GM18508 (cell line): Measurements from ENCODE around the gene RAD51B.

Experiments
- ATAC-seq: cut with Tn5 transposase; IDR thresholded peaks from one replicate; pipeline ENCODE4 v1.9.1; 2021; ENCODE audit warnings: moderate number of reproducible peaks; ENCODE audit not compliant: insufficient read depth, unreplicated experiment

RAD51B gene

DNA sequence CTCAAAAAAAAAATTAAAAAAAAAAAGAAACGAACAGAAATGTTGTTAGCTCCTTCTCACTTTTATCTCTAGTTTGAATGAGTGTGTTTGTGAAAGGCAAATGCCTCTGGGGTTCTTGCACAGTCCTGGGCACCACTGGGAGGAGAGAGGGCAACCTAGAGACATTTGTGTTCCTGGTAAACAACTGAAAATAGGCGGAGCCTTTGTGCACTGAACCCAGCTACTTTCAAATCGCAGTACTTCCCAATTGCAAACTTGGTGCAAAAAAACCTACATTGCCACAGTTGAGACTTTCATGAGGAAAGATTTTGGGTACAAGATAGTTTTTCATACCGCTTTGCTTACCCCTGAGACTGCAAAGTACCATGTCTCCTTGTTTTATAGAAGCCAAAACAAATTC lies 543.3 kb downstream of the RAD51B start:
- no peak for ATAC-seq

DNA sequence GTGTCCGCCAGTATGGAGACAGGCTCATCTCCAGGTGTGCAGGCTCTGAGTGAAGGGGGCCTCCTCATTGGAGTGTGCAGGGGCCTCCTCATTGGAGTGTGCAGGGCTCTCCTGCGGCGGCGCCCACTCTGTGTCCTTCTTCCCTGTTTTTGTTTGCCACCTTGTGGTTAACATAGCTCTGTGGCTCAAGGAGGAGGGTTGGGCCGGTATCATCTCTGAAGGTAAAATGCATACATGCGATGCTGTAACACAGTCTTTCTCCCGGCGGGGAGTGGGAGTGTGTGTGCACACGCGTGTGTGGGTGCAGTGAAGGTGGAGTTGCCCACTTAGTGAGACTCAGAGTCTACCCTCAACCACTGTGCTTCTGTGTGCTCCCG lies 543.9 kb downstream of the RAD51B start:
- no peak for ATAC-seq

GRCh38 chr14:68363843-68364767 lies 544.5 kb downstream of the RAD51B start:
- ATAC-seq: no peak

DNA sequence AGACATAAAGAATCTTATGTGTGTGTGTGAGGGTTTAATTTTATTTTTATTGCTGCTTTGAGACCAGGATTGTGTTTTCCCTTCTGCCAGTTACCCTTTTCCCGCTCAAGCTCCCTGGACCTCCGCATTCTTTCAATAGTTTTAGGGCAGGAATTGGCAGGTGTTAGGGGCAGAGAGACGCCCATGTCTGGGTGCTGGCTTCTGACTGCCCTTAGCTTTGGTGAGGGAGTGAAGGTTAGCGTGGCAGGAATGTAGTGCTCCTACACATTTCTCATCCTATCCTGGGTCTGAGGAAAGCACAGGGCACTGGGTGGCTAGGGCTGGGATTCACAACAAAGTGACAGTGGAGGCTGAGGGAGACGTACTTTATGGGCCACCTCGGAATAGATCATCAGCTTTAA lies 545.2 kb downstream of the RAD51B start:
- no peak for ATAC-seq

GRCh38 chr14:68365228-68365627 lies 545.6 kb downstream of the RAD51B start:
- ATAC-seq: no peak

- ATAC-seq: no peak
Observed at GRCh38 chr14:68366656-68367055, 547.1 kb downstream of the RAD51B start.

GRCh38 chr14:68367536-68367935 lies 548.0 kb downstream of the RAD51B start:
- ATAC-seq: no peak

- ATAC-seq: no peak
Observed at GRCh38 chr14:68368850-68369249, 549.3 kb downstream of the RAD51B start.

DNA sequence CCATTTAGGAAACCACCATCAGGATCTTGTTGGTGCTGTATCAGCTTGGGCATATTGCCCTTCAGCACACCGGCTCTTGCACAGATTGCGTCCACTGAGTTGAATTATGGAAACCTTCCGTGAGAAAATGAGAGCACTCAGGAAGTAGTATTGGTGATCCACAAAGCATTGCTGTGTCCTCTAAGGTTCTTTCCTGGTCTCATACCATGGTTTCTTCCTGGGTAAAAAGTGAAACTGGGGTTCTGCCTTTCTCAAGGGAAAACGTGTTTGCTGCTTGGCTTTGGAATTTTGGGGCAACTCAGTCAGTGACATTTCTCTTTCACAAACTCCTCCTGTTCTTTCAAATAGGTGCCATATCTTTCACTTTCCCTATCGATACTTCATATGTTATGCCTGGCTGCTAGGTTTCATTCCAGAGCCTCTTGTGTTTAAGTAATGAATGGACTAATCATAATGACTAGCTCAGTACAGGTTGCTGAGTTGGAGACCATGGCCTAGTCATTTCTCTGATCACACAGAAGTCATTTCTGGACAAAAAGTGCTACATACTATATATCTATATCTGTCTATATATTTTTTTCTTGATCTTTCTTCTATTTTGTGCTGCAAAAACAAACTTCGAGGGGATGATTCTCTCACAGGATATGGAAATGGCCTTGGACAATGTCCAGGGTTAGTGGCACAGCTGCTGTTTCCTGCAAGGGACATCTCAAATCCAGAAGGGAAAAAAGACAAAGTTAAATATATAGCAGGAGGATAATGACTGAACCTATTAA lies 549.9 kb downstream of the RAD51B start:
- ATAC-seq: no peak

- ATAC-seq: no peak
Observed at GRCh38 chr14:68370057-68370360, 550.4 kb downstream of the RAD51B start.

DNA sequence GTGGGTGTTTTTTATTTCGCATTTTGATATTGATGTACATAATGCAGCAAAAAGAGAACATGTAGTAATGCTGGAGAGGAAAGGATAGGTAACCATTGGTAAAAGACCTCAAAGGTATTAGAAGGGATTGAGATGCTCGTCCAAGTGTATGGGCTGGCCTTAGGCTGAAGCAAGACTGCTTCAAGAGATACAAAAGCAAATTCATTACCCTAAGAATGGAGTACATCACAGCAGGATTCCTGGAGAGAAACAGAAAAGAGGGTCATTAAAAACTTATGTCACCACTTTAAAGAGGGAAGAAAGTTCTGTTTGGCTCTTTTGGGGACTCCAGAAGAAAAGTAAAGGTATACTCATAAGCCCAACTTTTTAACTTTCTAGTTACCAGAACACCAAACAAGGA lies 552.8 kb downstream of the RAD51B start:
- ATAC-seq: no peak

DNA sequence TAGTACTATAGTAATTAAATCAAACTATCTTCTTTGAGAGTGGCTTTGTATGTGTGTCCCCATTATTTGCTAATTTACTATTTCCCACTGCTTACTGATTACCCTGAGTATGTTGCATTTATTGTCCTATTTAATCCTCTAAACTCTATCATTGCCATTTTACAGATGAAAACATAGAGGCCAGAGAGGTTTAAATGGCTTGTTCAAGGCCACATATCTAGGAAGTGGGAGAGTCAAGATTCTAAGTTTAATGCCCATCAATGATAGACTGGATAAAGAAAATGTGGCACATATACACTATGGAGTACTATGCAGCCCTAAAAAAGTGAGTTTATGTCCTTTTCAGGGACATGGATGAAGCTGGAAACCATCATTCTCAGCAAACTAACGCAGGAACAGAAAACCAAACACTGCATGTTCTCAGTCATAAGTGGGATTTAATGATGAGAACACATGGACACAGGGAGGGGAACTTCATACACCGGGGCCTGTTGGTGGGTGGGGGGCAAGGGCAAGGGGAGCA lies 553.6 kb downstream of the RAD51B start:
- ATAC-seq: no peak

GRCh38 chr14:68373847-68374444 lies 554.4 kb downstream of the RAD51B start:
- ATAC-seq: no peak

- ATAC-seq: no peak
Observed at GRCh38 chr14:68374682-68375081, 555.1 kb downstream of the RAD51B start.

- no peak for ATAC-seq
Observed at GRCh38 chr14:68375376-68375775, 555.8 kb downstream of the RAD51B start.

DNA sequence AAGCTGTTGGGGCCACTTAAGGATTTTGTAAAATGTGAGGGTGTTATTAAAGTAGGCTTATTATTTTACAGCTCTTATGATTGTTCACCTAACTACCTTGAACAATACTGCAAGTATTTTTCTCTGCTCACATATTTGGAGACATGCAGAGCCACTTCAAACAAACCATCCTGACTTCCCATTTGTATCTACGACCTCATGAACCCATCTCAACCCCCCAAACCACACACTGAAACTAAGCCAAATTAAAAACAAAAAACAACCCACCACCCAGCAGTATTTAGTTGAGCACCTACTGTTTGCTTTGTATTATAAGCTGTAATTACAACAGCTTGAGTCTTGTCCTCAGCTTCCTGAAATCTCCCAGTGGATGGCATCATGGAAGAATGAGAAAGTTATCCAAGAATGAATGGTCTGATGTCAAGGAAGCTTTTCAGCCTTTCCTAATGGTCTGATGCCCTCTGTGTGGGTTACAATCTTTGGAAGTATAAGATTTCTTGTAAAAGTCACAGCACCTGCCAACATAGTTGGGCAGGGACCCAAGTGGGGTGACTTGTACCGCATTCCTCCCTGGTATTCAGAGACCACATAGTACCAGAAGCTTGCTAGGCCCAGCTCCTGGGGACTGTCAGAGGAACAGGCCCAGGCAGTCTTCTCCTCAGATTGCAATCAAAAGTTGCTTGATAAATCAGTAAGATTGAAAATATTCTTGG lies 556.6 kb downstream of the RAD51B start:
- ATAC-seq: no peak

- ATAC-seq: no peak
Observed at GRCh38 chr14:68377006-68377405, 557.4 kb downstream of the RAD51B start.

- no peak for ATAC-seq
Observed at GRCh38 chr14:68377459-68377858, 557.9 kb downstream of the RAD51B start.

GRCh38 chr14:68379510-68380328 lies 560.1 kb downstream of the RAD51B start:
- no peak for ATAC-seq

DNA sequence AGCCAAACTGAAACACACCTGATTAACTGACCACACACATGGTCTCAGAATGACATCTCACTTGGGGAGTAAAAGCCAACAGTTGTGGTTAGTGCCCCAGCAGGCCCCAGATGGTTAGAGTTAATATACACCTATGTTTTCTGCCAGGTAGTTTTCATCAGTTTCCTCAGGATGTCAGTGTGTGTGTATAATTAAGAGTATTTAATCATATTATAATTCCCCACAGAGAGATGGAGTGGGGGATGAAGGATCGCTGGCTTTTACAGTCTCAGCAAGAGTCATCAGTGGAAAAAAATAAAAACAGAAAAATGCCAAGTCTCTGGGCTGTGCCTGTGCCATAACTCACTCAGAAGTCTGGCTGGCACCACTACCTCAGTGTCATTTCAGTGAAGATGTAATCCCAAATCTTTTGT lies 560.8 kb downstream of the RAD51B start:
- peak; percentile 64 for ATAC-seq
